Measurements from ENCODE around the gene WFS1.

Gene WFS1

GRCh38 chr4:6294705-6295421, 25.2 kb downstream of the WFS1 start:
- TF ChIP-seq CTCF (IDR thresholded peaks at IDR 0.05; ENCODE audit: borderline replicate concordance, insufficient read depth, low read depth, low read length), result no peak
- H3K4me3 ChIP-seq (ENCODE audit: low read depth, low read length), result no peak overlapping the region

- TF ChIP-seq CTCF (IDR thresholded peaks at IDR 0.05; ENCODE audit: borderline replicate concordance, insufficient read depth, low read depth, low read length), result no peak
- H3K4me3 ChIP-seq (ENCODE audit: low read depth, low read length), result no peak overlapping the region
These were observed 25.8 kb downstream of the WFS1 start for GRCh38 chr4:6295495-6295894.

GRCh38 chr4:6296026-6296425, 26.4 kb downstream of the WFS1 start:
- no peak for TF ChIP-seq CTCF (IDR thresholded peaks at IDR 0.05; ENCODE audit: borderline replicate concordance, insufficient read depth, low read depth, low read length)
- H3K4me3 ChIP-seq (ENCODE audit: low read depth, low read length), result no peak overlapping the region

- no peak for TF ChIP-seq CTCF (IDR thresholded peaks at IDR 0.05; ENCODE audit: borderline replicate concordance, insufficient read depth, low read depth, low read length)
- no peak overlapping the region for H3K4me3 ChIP-seq (ENCODE audit: low read depth, low read length)
These were observed 27.7 kb downstream of the WFS1 start for GRCh38 chr4:6297266-6297815.

- no peak overlapping the region for H3K4me3 ChIP-seq (ENCODE audit: low read depth, low read length)
- TF ChIP-seq CTCF (IDR thresholded peaks at IDR 0.05; ENCODE audit: borderline replicate concordance, insufficient read depth, low read depth, low read length), result no peak
These were observed 28.4 kb downstream of the WFS1 start for GRCh38 chr4:6298035-6298434.

- H3K4me3 ChIP-seq (ENCODE audit: low read depth, low read length), result no peak overlapping the region
- no peak for TF ChIP-seq CTCF (IDR thresholded peaks at IDR 0.05; ENCODE audit: borderline replicate concordance, insufficient read depth, low read depth, low read length)
These were observed 29.2 kb downstream of the WFS1 start for GRCh38 chr4:6298852-6299251.

- no peak overlapping the region for H3K4me3 ChIP-seq (ENCODE audit: low read depth, low read length)
- TF ChIP-seq CTCF (IDR thresholded peaks at IDR 0.05; ENCODE audit: borderline replicate concordance, insufficient read depth, low read depth, low read length), result no peak
These were observed 30.2 kb downstream of the WFS1 start for GRCh38 chr4:6299875-6300274.
